Activated effector memory CD4-positive, alpha-beta T cell treated with Interleukin-2 at 50 U/mL for 16 hours (primary cell): Measurements from ENCODE around the gene CACNA2D2.
A peak's percentile ranks its signal among the peaks of the same experiment; 100 is the strongest.
"Not testable (repeated sequence)": the region's sequence is repeated elsewhere in the genome, so short reads cannot be mapped to it uniquely, and the experiment has no call there.

Experiments
- DNase-seq: peaks from one replicate; pipeline ENCODE4 v3.0.0-alpha.2; 2020

Gene CACNA2D2

DNA sequence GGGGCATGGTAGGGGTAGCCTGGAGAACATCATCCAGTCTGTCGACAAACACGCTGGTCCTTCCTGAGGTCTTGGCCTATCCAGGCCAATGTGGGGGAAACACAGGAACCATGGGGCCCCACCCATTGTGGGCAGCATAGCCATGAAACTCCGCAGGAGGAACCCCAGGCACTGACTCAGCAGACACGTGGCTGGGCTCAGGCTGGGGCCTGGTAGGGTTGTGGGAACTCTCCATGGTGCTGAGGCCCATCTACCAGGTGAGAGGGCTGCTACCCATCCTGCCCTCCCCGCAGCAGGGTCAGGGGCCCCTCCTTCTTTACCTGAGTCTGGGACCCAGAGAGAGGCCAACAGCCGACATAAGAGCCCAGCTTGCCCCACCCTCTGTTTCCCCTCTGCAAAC is 22.6 kb upstream of the CACNA2D2 start:
- no peak for DNase-seq

DNA sequence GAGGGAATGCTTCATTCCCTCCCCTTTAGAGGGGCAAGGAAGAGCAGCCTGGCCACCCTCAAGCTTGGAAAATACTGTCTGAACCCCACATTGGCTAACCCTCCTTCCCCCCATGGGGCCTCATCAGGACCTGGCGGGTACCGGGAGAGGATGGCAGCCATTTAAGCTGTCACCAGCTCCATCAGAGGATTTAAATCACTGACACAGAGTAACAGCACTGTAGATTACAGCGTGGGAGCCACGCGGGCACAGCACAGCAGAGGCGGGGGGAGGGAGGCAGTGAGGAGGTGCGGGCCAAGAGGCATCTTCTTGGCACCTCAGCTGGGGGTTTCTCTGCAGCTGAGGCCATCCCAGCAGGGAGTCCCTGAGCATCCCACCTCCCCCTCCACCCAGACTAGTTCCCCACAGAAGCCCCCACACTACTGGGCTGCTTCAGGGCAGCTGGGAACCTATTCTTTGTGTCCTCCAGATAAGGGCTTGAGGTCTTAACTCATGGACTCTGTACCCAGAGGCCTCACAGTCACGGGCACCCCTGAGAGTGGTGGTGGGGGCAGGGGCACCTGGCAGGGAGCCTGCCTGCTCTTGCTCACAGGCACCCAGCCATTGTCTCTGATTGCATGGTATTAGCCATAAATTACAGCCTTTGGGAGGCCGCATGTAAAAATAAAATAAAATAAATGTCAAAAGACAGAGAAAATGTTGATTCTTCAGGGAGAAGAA is 21.9 kb upstream of the CACNA2D2 start:
- DNase-seq: no peak

DNA sequence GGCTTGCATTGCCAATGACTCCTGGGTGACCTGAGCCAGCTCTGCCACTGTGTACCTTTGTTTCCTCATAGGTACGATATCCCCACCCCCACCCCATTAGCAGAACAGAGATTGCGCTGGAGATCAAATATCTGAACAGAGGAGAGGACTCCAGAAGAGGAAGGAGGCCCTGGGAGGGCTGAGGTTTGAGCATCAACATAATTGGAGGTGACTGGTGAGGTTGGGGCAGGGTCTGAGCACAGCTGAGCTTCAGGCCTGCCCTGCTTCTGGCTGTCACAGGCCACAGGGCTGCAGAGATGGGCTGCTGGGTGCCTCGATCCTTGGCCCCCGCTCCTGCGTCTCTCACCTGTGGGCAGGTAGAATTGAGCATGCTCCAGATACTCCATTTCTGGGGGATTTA is 21.3 kb upstream of the CACNA2D2 start:
- no peak for DNase-seq

DNA sequence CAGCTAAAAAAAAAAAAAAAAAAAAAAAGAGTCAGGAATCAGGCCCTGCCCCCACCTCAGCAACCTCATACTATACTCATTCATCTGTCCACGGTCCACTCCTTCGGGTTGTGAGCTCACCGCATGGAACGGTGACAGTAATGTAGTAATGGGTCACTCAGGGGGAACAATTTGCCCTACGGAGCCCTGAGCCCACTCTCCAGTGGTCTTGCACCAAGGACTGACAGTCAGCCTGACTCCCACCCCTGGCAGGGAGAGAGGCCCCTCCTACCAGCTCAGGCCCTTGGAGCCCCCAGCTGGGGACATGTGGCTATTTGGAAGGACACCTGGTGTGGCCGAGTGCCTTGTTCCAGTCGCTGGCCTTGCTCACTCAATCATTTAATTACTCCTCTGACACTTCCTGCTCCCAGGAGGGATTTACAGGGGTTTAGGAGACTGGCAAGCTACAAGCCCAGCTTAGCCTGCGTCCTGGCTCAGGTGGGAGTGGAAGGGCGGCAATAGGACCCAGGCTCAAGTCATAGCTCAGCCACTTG is 19.9 kb upstream of the CACNA2D2 start:
- DNase-seq: no peak

DNA sequence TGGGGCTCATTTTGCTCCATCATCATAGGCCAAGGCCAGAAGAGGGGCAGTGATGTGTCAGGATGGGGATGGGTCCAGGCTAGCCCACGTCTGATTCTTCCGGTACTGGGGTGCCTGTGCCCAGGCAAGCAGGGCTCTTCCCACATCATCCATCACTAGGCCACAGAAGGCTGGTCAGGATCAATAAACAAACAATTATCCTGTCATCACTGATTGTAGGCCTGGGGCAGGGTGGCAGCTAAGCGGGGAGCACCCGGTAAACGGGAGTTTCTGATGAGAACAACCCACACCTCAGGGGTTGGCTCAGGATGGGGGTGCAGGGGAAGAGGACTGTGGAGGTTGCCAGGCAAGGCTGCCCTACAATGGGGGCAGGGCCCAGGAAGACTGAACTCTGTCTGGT is 18.1 kb upstream of the CACNA2D2 start:
- DNase-seq: no peak

DNA sequence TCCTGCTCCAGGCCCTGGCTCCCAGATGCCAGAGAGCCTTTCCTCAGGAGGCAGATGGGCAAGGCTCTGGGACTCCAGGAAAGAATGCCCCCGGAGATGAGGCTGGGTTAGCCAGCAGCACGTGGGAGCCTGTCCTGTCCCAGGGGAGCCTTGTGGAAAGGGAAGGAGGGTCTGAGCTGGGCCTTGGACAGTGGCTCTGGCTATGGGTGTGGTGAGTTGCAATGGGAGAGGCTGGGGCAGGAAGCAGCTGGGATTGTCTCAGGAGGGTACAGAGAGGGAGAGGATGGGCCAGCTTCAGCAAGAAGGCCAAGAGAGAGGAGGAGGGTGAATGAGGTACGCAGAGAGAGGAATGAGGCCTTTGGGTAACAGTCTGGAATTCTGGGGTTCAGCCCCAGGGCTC is 17.4 kb upstream of the CACNA2D2 start:
- no peak for DNase-seq

DNA sequence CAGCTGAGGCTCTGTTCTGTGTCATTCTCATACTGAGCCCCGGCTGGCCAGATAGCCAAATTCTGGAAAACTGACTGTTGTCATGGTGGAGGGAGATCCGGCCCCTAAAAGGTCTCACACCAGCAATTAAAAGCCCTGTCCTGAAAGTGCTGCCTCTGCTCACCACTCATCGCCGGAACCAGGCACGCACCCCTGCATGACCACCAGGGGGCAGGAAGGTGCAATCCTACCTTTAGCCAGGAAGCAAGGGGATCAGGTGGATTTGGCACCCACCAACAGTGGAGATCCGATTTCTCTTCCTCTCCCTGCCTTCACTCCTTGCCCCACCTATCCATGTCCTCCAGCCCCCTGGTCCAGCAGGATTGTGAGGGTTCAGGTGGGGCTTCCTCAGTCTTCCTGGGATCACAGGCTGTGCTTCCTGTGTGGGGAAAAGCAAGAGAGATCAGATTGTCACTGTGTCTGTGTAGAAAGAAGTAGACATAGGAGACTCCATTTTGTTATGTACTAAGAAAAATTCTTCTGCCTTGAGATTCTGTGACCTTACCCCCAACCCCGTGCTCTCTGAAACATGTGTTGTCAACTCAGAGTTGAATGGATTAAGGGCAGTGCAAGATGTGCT is 16.1 kb upstream of the CACNA2D2 start:
- peak; percentile 55 for DNase-seq

DNA sequence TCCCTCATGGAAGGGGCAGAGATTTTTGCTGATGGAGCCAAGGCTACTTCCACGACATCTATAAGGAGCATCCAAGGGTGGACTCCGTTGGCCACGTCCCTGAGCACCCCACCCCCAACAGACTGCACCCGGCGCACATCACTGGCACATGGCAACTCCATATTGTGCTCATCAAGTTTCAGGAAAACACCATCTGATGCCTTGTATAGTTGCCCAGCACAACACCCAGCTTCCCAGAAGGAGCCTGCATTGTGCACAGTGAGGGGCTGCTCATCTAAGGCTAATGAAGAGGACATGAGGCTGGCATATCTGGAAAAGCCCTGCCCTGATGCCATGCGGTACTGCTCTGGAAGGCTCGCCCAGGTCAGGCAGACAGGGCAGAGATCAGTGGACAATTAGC is 15.0 kb upstream of the CACNA2D2 start:
- no peak for DNase-seq

DNA sequence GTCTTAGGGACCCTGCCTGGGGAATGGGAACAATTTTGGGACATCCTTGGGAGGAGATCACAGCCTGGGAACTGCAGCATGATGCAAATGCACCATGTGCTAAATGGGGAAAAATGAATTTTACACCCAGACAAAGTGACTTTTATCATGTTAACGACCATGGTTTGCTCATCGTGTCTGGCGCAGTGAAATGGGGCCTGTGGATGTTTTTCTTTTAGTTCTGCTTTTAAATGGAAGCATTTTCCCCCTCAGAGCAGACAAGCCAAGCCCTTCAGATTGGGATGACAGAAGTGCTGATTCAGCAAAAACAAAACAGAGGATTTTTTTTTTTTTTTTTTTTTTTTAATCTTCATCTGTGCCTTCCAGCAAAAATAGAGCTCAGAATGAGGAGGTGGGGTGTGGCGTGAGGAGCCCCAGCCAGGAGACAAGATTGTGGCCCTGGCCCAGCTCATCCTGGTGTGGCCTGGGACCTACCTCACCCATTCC is 14.3 kb upstream of the CACNA2D2 start:
- DNase-seq: no peak

DNA sequence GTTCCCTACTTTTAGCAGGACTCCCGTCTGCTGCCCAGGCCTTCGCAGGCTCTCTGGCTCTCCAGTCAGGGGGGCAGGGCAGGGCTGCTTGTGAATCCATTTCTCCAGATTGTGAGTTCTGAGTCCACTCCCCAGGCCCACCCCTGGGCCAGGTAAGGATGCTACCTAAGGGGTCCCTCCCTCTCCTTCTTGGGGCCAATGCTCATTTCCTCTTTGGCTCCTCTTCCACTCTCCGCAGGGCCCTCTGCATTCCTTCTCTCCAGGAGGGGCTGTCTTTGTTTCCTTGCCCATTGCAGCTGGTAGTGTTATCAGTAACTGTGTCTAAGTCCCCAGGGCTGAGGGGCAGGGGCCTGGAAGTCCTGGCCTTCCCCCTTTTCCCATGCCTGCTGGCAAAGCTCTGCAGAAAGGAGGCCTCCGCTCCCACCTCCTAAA is 13.0 kb upstream of the CACNA2D2 start:
- no peak for DNase-seq

DNA sequence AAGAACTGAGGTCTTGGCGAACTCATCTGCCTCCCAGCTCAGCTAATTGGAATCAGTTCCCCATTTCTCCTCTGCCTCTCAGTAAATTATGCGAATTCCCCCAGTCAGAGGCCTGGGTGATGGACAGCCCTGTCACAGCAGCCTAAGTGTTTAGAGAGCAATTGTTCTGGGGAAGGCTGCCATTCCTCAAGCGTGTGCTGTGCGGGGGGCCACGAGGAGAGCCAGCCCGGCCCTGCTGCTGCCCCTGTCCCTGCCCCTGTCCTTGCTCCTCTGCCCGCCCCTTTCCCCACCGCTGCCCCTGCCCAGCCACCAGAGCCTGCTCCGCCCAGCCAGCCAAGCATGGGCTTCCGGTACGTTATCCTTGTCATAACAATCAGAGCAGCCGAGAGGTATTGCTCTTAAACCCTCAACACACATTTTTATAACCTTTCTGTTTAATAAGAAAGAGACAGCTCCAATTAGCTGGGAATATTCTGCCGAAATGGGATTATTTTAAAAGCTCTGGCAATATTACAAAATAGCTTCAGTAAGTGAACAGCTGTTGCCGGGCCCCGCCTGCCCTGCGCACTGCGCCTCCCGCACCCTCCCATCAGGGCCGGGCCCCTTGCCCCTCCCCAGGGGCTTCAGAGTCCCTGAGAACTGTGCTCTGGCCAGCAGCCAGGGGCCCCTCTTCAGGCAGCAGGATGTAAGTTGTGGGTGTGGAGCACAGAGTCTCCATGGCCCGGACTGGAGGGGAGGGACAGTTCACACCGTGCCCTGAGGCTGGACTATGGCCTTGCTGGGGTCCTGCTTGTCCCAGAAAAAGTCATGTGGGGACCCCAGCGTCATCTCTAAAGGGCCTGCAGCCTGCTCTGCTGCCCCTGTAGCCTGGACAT is 12.4 kb upstream of the CACNA2D2 start:
- DNase-seq: no peak

DNA sequence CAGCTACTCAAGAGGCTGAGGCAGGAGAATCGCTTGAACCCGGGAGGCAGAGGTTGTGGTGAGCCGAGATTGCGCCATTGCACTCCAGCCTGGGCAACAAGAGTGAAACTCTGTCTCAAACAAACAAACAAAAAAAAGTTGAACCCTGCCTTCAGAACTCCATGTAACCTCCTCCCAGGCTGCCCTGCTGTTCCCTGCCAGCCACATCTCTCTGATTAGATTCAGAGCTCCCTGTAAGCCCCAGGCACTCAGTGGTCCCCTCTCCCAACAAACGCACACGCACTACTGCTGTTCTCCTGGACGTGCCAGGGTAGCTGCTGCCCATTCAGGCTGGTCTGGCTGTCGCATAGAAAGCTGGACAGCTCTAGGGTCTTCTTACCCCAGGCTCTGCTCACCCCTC is 9.5 kb upstream of the CACNA2D2 start:
- not testable (repeated sequence) for DNase-seq

DNA sequence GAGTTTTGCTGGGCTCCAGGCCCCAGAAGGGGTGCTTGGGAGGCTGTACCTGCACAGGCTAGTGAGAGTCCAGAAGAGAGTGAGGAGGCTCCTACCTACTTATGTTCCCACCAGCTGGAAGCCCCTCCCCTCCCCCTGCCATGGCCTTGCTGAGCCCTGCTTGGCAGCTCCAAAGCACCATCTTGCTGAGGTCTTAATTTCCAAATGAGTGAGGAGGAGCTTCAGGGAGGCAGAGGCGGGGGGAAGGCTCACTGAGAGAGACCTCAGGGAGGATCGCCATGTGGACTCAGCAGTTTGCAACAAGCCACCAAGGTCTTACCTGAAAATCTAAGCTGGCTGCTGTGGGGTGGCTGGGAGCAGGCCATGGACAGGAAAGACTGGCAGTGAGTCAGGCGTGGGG is 8.7 kb upstream of the CACNA2D2 start:
- DNase-seq: no peak

DNA sequence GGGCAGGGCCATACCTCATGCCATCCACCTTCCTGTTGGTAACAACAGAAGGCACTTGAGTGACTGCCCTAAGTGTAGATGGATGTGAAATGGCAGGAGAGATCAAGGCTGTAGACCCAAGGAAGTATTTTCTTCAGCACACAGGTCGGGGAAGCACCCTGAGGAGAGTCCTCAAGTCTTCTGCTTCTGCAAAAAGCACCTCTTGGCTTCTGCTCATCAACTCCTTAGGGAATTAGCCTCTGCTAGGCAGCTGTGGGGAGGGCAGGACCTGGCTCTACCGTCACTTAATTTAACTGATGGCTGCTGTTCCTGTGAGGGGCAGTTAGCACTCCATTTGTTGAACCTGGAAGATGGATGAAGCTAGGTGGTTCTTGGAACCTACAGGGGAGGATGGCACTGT is 6.9 kb upstream of the CACNA2D2 start:
- no peak for DNase-seq

DNA sequence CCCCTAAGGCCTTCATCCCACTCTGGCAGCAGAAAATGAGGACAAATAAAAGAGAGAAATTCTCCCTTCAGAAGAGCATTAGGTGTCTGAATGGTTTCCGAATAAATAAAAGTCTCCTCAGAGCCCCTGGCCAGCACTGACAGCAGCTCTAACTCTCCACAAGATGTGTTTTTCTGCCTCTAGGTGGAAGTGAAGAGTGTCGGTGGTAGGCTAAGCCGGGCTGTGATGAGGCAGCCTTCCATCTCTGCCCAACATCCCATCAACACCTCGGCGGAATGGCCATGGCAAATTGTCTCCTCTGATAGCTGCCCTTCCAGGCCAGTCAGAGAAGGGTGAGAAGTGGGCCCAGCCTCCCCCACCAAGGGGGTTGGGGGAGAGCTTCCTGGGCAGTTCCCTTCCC is 6.3 kb upstream of the CACNA2D2 start:
- DNase-seq: no peak

DNA sequence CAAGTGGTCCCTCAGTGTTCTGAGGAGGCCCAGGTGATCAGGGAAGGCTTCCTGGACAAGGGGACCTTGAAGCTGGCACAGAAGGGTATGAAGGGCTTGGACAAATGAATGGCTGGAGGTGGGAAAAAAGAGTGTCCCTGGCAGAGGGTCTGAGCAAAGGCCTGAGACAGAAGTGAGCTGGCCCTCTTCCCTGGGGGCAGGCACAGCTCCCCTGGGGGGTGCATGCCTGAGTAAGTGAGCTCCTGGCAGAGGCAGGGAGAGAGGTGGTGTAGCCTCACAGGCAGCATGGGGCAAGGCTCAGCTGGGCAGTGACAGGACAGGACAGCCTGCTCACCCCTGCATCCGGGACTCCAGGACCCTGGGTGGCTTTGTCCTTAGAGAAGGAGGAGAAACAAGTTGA is 5.4 kb upstream of the CACNA2D2 start:
- no peak for DNase-seq

DNA sequence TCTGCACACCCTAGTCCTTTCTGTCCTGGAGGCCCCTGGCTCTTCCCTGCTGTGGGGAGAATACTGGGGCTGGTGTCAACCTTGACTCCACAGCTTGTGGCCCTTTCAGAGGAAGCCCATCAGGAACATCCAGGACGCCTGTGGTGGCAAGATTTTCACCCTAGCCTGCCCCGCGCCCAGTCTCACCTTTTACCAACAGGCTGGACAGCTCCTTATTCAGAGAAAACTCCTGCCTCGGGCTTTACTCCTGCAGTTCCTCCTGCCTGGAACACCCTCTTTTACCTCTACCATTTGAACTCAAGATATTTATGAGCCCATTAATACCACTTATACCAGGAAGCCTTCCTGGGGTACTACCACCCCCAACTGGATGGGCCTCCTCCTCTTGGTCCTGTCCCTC is 2.7 kb upstream of the CACNA2D2 start:
- no peak for DNase-seq

DNA sequence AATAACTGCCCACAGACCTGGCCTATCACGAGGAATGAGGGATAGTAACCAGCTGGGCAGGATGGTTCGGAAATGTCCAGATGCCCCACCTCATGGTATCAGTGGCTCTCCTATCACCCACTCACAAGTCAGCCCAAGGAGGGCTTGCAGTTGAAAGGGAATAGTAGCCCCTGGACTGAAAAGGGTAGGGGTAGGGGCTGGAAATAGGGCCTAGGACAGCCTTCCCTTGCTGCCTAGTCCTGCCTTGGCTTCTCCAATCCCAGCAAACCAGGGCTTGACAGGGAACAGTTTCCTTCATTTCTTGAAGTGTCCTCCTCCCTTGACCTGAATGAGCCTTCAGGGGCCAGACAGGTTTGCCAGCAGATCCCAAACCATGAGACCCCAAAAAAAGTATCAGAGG is 1.2 kb upstream of the CACNA2D2 start:
- no peak for DNase-seq

DNA sequence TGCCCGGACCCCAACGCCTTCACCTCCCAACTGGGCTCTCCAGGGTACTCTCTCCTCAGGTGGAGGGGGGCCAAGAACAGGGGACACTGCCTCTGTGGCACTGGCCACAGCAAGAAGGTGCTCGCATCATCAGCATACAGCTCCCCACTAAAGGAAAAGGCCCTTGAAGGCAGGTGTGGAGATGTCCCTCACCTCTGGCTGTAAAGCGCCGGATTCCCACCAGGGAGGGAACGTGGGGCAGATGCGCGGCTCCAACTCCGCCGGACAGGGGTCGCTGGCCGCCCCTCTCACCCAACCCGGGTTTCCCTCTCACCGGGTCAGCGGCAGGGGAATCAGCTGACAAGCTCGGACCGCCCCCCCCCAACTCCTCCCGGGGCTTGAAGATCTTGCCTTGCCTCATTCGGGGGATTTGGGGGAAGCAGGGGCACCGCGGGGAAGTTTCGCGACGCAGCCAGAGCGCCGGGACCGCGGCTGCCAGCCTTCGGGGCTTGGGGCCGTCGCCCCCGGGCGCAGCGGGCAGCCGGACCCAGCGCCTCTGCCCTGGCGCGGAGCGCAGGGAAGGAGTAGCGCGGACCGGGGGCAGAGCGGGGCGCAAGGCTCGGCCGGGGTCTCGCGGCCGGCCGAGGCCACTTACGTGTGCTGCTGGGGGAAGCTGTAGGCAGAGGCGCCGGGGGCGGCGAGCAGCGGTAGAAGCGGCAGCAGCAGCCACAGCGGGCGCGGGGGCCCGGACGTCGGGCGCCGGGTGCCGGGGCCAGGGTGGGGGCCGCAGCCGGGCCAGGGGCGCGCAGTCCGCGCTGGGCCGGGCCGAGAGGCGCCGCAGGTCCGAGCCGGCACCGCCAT is 630 bp downstream of the CACNA2D2 start:
- no peak for DNase-seq

DNA sequence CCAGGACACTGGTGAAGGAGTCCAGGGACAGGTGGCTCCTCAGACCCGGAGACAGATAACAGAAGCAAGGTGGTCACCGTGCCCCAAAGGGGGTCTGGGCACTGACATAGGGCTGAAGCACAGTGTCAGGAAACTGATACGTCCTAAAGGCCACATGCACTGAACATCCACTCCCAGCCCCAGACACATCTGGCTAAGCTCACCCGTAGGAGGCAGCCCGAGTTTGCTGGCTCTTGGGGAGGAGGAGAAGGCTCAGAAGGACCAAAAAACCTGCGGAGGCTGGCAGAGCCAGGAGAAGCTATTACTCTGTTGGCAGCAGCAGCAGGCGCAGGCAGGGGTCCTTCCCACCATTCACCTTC is 1.2 kb downstream of the CACNA2D2 start:
- no peak for DNase-seq

DNA sequence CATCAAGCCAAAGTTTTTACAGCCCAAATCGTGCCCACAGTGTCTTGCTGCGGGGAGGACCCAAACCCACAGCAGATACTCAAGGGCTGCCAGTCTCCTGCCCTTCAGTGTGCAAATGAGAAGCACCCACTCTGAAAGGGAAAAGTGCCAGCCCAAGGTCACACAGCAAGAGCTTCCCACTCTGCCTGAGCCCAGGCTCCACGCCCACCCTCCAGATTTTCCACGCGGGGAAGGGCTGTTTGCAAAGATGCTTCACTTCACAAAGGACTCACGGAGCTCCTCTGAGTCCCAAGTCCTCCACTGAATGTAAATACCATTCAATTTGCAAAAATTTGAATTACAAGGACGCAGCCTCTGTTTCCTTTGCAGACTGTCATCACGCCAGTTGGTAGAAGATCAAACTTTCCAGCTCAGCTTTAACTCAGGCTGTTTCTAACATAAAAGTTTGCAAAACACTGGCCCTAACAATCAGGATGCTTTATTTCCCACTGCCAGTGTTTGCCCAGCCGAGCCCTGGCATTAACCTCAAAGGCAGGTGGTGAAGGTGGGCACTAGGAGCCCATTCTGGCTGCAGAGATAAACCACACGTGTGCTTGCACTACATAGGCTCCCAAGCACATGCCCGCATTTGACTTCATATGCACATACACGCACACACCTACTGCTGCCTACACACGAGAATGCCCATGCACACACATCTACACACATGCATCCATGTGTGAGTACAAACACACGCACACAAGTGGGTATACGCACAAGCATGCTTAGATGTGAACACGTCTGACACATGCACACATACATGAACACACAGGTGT is 7.6 kb downstream of the CACNA2D2 start:
- DNase-seq: no peak

DNA sequence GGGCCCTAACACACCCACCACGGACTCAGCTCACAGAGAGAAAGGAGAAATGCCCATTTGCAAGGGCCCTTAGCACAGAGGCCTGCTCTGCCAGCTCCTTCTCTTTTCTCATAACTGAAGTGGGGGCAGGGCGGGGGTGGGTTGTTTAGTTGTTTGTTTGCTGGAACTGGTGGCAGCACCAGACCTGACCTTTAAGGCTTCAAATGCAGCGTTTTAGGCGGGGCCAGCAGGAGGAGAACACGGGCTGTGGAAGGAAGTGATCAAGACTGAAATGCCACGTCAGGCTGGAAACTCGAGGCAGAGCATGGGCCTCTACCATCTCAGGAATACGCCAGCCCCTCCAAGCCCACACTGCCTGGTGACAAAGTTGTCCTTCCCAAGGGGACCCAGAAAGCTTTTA is 9.3 kb downstream of the CACNA2D2 start:
- no peak for DNase-seq
